Measurements from ENCODE around the gene MTHFSD.

Gene MTHFSD

GRCh38 chr16:86497551-86498021 lies 57.4 kb downstream of the MTHFSD start:
- Histone ChIP-seq H3K27me3 (peaks cover 100% of the 10 kb centered on the region), H3K4me3 (ENCODE audit: low read depth in 1 of 2, low read length in 1 of 2) (no peak overlapping the region), H3K9me3 (no peaks in the 10 kb centered on the region), H3K36me3 (no peaks in the 10 kb centered on the region), H3K27ac (no peak overlapping the region), H3K4me1 (ENCODE audit: control insufficient read depth in 1 of 2, insufficient read depth in 1 of 2, low read depth in 1 of 2, low read length in 1 of 2) (no peaks in the 10 kb centered on the region)
- TF ChIP-seq, protein P1, sequence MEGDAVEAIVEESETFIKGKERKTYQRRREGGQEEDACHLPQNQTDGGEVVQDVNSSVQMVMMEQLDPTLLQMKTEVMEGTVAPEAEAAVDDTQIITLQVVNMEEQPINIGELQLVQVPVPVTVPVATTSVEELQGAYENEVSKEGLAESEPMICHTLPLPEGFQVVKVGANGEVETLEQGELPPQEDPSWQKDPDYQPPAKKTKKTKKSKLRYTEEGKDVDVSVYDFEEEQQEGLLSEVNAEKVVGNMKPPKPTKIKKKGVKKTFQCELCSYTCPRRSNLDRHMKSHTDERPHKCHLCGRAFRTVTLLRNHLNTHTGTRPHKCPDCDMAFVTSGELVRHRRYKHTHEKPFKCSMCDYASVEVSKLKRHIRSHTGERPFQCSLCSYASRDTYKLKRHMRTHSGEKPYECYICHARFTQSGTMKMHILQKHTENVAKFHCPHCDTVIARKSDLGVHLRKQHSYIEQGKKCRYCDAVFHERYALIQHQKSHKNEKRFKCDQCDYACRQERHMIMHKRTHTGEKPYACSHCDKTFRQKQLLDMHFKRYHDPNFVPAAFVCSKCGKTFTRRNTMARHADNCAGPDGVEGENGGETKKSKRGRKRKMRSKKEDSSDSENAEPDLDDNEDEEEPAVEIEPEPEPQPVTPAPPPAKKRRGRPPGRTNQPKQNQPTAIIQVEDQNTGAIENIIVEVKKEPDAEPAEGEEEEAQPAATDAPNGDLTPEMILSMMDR (IDR thresholded peaks at IDR 0.05), result no peak

- Histone ChIP-seq H3K9me3 (no peaks in the 10 kb centered on the region), H3K4me3 (ENCODE audit: low read depth in 1 of 2, low read length in 1 of 2) (no peak overlapping the region), H3K27ac (no peak overlapping the region), H3K36me3 (no peaks in the 10 kb centered on the region), H3K4me1 (ENCODE audit: control insufficient read depth in 1 of 2, insufficient read depth in 1 of 2, low read depth in 1 of 2, low read length in 1 of 2) (no peaks in the 10 kb centered on the region), H3K27me3 (peaks cover 100% of the 10 kb centered on the region)
- TF ChIP-seq, protein P1 (IDR thresholded peaks at IDR 0.05), result no peak
Observed at GRCh38 chr16:86496929-86497461, 58.0 kb downstream of the MTHFSD start.

GRCh38 chr16:86496262-86496928 lies 58.6 kb downstream of the MTHFSD start:
- H3K9me3 ChIP-seq, result no peaks in the 10 kb centered on the region
- no peak overlapping the region for H3K4me3 ChIP-seq (ENCODE audit: low read depth in 1 of 2, low read length in 1 of 2)
- H3K27ac ChIP-seq, result no peak overlapping the region
- no peaks in the 10 kb centered on the region for H3K36me3 ChIP-seq
- no peaks in the 10 kb centered on the region for H3K4me1 ChIP-seq (ENCODE audit: control insufficient read depth in 1 of 2, insufficient read depth in 1 of 2, low read depth in 1 of 2, low read length in 1 of 2)
- H3K27me3 ChIP-seq, result peaks cover 100% of the 10 kb centered on the region
- TF ChIP-seq, protein P1 (IDR thresholded peaks at IDR 0.05), result no peak

- no peak overlapping the region for H3K4me3 ChIP-seq (ENCODE audit: low read depth in 1 of 2, low read length in 1 of 2)
- no peaks in the 10 kb centered on the region for H3K4me1 ChIP-seq (ENCODE audit: control insufficient read depth in 1 of 2, insufficient read depth in 1 of 2, low read depth in 1 of 2, low read length in 1 of 2)
- no peak overlapping the region for H3K27ac ChIP-seq
- no peaks in the 10 kb centered on the region for H3K9me3 ChIP-seq
- TF ChIP-seq, protein P1 (IDR thresholded peaks at IDR 0.05), result no peak
- H3K36me3 ChIP-seq, result no peaks in the 10 kb centered on the region
- H3K27me3 ChIP-seq, result peaks cover 100% of the 10 kb centered on the region
Observed at GRCh38 chr16:86495756-86496261, 59.2 kb downstream of the MTHFSD start.

GRCh38 chr16:86495357-86495701 lies 59.7 kb downstream of the MTHFSD start:
- Histone ChIP-seq H3K27me3 (peaks cover 100% of the 10 kb centered on the region), H3K4me1 (ENCODE audit: control insufficient read depth in 1 of 2, insufficient read depth in 1 of 2, low read depth in 1 of 2, low read length in 1 of 2) (no peaks in the 10 kb centered on the region), H3K9me3 (no peaks in the 10 kb centered on the region), H3K4me3 (ENCODE audit: low read depth in 1 of 2, low read length in 1 of 2) (no peak overlapping the region), H3K36me3 (no peaks in the 10 kb centered on the region), H3K27ac (no peak overlapping the region)
- TF ChIP-seq, protein P1 (IDR thresholded peaks at IDR 0.05), result no peak

All from neutrophil (primary cell).